HG03520 (cell line): ENCODE measurements around the gene NPC1.
"Not testable (repeated sequence)": the region's sequence is repeated elsewhere in the genome, so short reads cannot be mapped to it uniquely, and the experiment has no call there.

Source experiments
- ATAC-seq: cut with Tn5 transposase; IDR thresholded peaks from one replicate; pipeline ENCODE4 v1.9.1; 2021; ENCODE audit warnings: mild to moderate bottlenecking, moderate library complexity; ENCODE audit not compliant: unreplicated experiment

Gene NPC1

GRCh38 chr18:23494992-23495391 lies 91.3 kb downstream of the NPC1 start:
- no peak for ATAC-seq

GRCh38 chr18:23493654-23494053 lies 92.7 kb downstream of the NPC1 start:
- no peak for ATAC-seq

GRCh38 chr18:23489586-23489985 lies 96.7 kb downstream of the NPC1 start:
- not testable (repeated sequence) for ATAC-seq

- ATAC-seq, result peak; percentile 72
Measured at GRCh38 chr18:23487738-23488570, 98.4 kb downstream of the NPC1 start.

- ATAC-seq, result no peak
Measured at GRCh38 chr18:23485386-23485785, 100.9 kb downstream of the NPC1 start.

- no peak for ATAC-seq
Measured at GRCh38 chr18:23484561-23485182, 101.6 kb downstream of the NPC1 start.
